GM21786 (cell line): ENCODE measurements around the gene MRPL38.
"Not testable (repeated sequence)": the region's sequence is repeated elsewhere in the genome, so short reads cannot be mapped to it uniquely, and the experiment has no call there.

Experiments used
- ATAC-seq: cut with Tn5 transposase; IDR thresholded peaks from one replicate; pipeline ENCODE4 v1.9.1; 2021; ENCODE audit not compliant: unreplicated experiment

MRPL38 gene

GRCh38 chr17:75876938-75877751, 27.5 kb downstream of the MRPL38 start:
- no peak for ATAC-seq

- no peak for ATAC-seq
Measured at GRCh38 chr17:75876190-75876937, 28.3 kb downstream of the MRPL38 start.

GRCh38 chr17:75875940-75876189, 28.8 kb downstream of the MRPL38 start:
- no peak for ATAC-seq

GRCh38 chr17:75875182-75875939, 29.3 kb downstream of the MRPL38 start:
- no peak for ATAC-seq

- ATAC-seq, result no peak
Measured at GRCh38 chr17:75874323-75875181, 30.1 kb downstream of the MRPL38 start.

- no peak for ATAC-seq
Measured at GRCh38 chr17:75873587-75874322, 30.9 kb downstream of the MRPL38 start.

GRCh38 chr17:75872434-75873351, 32.0 kb downstream of the MRPL38 start:
- no peak for ATAC-seq

GRCh38 chr17:75870228-75870627, 34.5 kb downstream of the MRPL38 start:
- ATAC-seq, result not testable (repeated sequence)

- ATAC-seq, result no peak
Measured at GRCh38 chr17:75869282-75870141, 35.2 kb downstream of the MRPL38 start.

GRCh38 chr17:75868730-75869281, 35.9 kb downstream of the MRPL38 start:
- ATAC-seq, result not testable (repeated sequence)

- not testable (repeated sequence) for ATAC-seq
Measured at GRCh38 chr17:75865404-75866188, 39.1 kb downstream of the MRPL38 start.

- peak; percentile 21 for ATAC-seq
Measured at GRCh38 chr17:75864887-75865286, 39.8 kb downstream of the MRPL38 start.

GRCh38 chr17:75864448-75864871, 40.2 kb downstream of the MRPL38 start:
- ATAC-seq, result peak; percentile 84

GRCh38 chr17:75861927-75862317, 42.8 kb downstream of the MRPL38 start:
- no peak for ATAC-seq

GRCh38 chr17:75859358-75859757, 45.3 kb downstream of the MRPL38 start:
- ATAC-seq, result not testable (repeated sequence)

GRCh38 chr17:75856062-75856756, 48.5 kb downstream of the MRPL38 start:
- ATAC-seq, result no peak
